Measurements from ENCODE around the gene DAB2IP.
A peak's percentile ranks its signal among the peaks of the same experiment; 100 is the strongest.

Gene DAB2IP

DNA sequence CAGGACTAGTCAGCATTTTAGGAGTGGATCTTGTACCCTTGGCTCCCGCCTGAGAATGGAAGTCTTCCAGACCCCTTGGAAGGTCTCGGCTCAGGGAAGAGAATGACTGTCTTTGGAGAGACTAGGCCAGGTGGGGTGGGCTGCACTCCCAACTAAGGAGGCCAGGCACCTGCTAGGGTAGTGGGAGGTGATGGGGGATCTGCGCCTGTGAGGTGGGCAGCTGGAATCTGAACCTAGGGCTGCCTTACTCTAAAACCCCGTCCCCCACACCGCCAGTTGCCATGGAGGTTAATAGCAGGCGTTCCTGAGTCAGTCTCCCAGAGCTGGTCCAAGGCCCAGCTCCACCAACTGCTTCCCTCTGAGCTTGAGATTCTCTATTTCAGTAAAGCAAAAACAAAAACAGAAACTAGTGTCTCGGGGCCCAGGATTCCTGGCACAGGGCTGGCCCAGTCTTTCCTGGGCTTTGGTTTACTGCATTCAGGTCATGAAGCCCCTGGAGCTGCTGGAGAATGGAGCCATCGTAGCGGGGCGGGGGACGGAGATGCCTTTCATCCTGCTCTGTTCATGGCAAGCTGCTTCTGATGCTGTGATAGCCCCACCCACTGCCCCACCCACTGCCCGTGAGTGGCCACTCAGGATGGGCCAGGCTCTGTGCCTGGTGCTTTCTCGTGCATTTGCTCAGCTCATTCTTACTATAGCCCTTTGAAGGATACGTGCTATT lies 57.5 kb downstream of the DAB2IP start:
- peak in 25 of 42 donors; percentile 24 to 78 (median 49) for DNase-seq
- intact Hi-C loops (cut with DNase I), result no loop called here

DNA sequence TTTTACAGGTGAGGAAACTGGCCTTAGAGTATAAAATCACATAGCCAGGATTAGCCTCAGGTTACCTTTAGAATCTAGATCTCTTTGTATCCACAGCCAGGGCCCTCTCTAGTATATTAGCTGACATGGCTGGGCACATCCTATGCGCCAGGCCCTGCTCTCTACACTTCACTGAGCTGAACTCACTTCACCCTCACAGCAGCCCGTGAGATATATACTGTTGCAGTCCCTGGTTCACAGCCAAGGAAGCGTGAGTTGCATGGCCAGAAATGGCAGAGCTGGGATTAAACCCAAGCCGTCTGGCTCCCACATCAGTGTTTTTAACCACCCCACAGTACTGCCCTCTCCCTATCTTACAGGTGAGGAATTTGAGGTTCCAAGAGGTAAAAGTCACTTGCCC lies 58.4 kb downstream of the DAB2IP start:
- no peak for DNase-seq
- intact Hi-C loops (cut with DNase I), result no loop called here

DNA sequence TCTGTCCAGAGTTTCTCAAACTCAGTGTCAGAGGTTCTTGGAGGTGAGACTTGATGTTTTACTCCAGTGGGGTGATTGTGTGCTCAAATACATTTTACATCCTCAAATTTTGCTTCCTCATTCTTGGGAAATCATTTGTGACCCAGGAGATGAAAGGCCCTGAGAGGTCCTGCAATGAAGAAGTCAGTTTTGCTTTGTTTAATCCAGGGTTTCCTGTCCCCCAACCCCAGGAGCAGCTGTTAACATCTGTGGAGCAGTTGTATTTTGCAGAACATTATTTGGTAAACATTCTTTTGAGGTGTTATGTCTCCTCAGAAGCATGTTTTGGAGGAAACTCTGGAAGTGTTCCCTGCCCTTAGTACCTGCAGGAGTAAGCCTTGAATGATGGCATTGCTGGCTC lies 59.8 kb downstream of the DAB2IP start:
- DNase-seq, result no peak
- intact Hi-C loops (cut with DNase I), result no loop called here

DNA sequence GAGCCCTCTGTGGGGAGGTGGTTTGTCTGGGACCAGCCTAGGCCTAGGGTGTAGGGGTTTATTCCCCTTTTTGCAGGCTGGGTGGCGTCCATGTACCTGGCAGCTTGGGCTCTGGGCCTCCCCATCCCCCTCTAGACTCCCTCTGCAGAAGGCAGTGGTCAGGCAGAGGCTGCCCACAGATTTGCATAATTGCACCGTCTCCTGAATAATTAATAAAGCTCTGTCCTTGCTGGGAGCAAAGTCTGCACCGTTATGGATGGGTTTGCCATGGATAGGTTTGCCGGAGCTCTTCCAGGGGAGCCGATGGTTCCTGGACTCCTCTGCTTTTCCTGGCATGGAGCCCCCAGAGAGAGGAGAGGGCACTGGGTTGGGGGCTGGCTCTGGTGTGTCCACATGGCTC lies 60.4 kb downstream of the DAB2IP start:
- no peak for DNase-seq
- intact Hi-C loops (cut with DNase I), result no loop called here

DNA sequence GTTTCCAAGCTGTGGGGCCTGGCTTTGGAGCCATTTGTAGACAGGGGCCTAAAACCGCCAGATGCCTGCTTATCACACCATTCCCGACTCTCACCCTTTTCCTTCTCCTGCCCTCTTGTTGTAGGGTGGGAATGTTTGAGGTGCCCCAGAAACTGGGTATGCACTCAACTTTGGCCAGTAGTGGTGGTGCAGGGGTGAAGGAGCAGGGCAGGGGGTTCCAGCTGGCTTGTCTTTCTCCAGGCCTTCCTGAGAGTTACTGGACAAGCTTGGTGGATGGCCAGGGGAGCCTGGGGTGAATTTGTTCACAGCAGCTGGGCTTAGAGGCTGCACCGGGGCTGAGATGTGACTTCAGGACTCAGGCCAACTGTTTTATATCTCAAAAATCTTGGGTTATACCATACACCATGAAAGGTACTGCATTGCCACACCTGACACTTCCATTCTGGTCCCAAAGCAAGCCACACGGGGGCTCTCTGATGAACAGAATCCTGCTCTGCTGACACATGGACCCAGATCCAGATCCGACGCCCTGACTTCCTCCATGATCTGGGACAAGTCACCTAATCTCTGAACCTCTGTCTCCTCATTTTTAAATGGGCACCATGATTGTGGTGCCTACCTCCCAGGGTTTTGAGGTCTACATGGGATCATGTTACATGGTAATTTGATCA lies 62.1 kb downstream of the DAB2IP start:
- peak in 7 of 42 donors; percentile 31 to 57 (median 34) for DNase-seq
- intact Hi-C loops (cut with DNase I), result no loop called here

DNA sequence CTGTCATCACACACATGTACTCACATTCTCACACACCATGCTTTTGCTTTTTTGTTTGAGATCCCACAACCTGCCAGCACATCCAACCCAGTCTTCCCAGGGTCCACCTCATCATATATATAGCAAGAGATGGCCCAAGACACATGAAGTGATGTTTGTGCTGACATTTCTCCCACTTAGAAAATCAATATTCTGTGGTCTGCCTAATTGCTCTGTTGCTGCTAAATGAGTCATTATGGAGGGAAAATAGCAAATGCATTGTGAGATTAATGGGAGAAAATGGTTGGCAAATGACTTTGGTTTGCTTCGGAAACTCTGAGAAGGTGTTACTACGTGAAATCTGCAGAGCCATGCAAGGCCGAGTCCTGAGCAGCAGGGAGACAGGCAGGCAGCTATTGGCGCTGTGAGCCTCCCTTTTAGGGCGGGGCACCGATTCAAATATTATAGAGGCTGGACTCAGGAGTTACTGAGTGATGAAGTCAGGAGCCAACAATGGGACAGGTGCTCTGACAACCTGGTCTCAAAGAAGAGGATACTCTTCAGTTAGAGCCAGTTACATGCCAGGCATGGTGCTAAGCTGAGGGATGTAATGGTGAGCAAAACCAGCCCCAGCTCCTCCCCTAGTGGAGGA lies 62.8 kb downstream of the DAB2IP start:
- DNase-seq, result no peak
- intact Hi-C loops (cut with DNase I), result no loop called here

DNA sequence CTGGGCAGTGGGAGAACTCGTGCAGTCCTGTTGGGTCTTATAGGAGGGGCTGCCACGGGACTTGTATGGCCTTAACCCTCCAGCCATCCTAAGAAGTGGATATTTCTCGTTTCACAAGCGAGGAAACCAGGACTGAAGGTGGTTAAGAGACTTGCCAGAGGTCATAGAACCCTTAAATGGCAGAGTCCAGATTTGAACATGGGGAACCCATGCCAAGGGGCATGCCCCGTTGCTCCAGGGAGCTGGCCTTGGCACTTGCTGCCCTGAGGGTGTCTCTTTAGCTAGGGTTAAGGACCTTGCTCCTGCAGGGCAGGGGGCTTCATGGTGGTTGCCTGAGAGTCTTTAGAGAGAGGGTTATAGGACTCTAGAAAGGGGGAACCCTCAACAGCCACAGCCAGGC lies 63.4 kb downstream of the DAB2IP start:
- intact Hi-C loops (cut with DNase I), result no loop called here
- no peak for DNase-seq

DNA sequence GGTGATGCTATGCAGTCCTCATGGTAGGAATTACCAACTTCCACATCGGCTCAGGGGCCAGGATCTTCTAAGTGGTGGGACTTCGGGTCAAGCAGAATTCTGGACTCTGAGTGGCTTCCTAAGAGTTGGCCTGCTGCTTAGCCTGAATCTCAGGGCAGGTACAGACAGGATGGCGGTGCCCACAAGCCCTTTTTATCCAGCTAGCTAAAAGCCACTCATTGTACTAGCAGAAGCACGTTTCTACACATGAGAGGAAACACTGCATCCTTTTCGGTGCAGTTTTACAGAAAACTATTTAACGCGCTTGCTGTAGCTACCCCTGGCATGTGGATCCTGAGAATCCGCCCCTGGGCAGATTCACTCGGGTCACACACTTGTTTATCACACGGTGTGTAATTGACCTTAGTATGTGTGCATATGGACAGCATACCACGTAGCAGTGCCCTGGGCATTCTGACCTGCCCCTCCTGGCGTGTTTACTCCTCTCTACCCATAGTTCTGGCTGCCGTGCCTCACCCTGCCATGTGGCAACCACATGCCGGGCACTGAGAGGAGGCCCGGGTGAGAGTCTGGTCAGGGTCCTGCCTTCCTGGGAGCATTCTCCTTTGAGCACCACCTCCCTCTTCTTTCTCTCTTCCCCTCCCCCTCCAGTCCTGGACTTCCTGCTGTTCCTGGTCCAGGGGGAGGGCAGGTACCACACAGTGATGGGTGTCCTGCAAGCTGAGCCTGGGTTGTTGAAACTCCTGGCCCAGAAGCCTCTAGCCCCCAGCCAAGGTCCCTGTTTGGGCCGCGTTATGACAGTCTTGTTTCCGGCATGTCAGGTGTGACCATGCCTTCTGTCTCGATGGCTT lies 65.9 kb downstream of the DAB2IP start:
- DNase-seq, result no peak
- intact Hi-C loops (cut with DNase I), result no loop called here

DNA sequence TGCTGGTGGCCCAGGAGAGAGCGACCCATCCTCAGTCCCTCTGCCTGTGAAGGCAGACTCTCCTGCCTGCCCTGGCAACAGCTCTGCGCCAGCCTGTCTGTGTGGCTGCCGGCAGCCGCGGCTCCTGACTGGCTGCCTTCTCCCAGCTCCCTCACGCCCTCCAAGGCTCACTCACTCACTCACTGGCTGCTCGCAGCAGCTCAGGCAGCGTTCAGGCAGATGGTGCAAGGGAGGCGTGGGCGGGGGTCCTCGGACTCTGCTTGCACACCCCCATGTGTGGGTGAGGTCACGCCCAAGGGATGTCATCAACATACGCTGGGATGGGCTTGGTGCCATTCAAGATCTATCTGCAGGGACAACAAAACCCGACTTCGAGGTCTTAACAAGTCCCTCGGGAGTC lies 66.7 kb downstream of the DAB2IP start:
- peak; percentile 50 to 89 (median 74) for DNase-seq
- intact Hi-C loops (cut with DNase I), result no loop called here

DNA sequence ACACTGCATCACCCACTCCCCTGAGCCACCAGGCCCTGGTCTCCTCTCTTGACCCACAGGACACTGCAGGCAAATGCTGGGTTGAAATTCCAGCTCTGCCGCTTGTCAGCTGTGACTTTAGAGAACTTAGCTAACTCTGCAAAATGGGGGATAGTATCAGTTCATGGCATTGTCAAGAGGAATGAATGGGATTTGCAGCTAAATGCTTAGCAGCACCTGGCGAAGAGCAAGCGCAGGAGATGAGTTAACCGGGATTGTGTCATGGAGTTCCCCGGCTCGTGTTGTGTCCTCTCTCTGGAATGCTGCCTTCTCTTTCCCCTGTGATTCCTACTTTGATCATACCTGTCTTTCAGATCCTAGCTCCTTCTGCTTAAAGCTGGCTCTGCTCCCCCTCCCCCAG lies 67.1 kb downstream of the DAB2IP start:
- intact Hi-C loops (cut with DNase I), result no loop called here
- peak in 5 of 42 donors; percentile 36 to 50 (median 40) for DNase-seq

DNA sequence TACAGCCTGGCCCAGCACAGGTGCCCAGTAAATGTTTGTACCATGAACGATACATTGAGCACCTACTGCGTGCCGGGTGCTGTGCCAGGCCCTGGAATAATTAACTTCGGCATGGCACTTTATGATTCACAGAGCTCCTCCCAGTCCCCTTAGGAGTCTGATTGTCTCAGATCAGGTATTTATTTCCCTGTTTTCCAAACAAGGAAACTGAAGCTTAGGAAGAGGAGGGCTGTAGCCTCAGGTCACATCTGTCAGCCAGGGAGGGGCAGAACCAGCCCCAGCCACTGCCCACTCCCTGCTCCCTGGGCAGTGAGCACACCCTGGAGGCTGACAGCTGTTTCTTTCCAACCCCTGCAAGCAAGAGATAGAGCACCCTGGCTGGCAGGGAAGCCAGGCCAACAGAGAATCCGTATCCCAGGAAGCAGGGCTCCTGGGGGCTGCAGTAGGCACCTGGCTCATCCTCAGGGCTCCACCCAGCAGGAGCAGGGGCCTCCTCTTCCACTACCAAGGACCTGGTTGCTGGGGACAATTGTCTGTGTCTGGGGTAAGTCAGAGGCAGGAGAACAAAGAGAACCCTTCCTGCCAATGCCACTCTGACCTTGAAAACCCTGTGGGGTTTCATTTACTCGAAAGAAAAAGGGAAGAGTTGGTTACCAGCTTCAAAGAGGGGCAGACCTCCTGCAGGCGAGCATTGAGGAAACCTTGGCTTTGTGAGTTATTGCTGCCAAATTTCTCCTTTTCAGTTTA lies 69.0 kb downstream of the DAB2IP start:
- intact Hi-C loops (cut with DNase I), result no loop called here
- DNase-seq, result no peak

DNA sequence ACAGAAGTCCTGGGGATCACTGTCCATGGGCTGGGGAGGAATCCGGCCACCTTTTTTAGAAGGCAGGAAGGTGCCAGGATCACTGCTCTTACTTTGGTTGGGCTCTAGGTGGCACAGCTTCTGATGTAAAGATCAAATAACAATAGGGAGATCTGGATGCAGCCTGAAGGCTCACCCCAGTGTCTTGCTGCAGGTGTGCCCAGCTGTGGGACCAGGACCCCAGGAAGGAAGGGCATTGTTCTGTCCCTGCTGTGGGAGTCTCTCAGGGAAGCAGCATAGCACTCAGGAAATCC lies 69.6 kb downstream of the DAB2IP start:
- peak in 3 of 42 donors; percentile 31 to 53 (median 35) for DNase-seq
- intact Hi-C loops (cut with DNase I), result no loop called here

DNA sequence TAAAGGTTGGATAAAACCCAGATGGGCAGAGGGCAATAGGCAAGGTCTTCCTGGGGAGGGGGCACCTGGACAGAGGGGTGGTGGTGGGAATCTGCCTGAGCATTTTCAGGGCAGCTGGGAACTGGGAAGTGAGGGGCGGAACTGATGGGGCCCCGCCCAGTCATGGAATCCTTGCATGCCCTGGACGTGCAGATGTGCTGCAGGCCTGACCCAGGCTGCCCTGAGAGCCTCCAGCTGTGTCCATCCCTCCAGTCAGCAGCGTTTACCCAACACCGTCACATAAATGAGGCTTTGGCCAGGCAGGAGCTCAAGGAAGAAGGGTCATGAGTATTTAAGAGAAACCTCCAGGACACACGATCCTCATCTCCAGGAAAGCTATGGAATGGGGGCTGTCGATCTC lies 70.3 kb downstream of the DAB2IP start:
- intact Hi-C loops (cut with DNase I), result no loop called here

DNA sequence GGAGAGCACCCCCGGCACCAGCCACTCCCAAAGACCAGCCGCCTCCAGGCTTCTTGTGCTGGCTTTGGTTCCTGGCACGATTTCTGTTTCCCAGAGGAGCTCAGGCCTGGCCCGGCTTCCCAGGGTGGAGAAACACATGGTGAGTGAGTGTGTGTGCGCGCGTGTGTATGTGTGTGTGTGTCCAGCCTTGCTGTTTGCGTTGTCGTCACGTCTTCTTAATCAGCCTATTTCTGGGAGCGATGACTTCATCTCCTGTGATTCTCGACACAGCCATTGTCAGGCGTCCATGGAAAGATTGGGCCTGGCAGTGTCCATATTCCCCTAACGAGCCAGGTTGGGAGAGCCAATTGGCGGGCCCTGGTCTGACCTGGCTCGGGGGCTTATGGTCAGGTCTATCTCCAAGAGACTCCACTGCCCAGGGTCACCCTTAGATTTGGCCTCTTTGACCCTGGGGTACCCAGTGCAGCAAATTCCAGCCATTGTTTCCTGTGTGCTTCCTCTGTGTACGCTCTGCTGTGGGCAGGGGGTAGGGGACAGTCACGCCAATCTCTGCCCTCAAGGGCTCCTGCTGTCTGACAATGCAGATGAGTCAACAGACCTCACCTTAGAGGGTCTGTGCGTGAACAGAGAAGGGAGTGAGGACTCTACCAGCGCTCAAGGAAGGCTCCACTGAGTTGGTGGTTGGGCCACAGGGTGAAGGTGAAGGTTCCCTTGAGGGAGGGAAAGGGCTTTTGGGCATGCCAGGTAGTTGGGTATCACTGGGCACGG lies 73.8 kb downstream of the DAB2IP start:
- intact Hi-C loops (cut with DNase I), result no loop called here
- peak in 34 of 42 donors; percentile 44 to 83 (median 64) for DNase-seq

More for the DNA sequence above, 70.3 kb downstream of the DAB2IP start:
- no peak for DNase-seq

DNA sequence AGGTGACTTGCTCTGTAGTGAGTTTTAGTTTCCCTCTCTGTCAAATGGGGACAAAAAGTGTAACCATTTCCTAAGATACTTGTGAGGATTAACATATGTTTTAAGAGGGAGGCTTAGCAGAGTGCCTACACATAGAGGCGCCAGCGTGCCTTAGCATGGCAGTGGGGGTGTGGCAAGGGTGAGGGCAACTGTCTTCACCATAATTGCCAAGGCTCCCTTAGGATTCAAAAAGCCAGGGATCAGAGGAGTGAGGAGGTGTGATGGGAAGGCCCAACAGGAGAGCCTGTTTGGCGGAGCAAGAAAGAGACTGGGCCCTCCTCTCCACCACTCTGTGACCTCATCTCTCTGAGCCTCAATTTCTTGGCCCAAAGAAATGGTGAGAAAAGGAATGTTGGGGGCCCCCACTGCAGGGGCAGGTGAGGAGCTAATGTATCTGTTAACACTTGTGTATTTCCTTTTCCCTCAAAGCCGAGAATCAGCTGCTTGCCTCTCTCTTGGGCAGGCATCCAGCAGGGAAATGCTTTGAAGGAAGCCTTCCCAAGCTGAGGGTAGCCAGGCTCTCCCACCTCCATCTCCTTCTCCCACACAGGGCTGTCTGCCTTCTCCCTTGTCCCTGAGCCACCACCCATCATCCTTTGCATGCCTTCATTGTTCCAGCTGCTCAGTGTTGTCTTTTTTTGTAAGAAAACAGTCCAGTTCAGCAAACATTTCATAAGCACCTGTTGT lies 76.0 kb downstream of the DAB2IP start:
- peak in 1 of 42 donors; percentile 54 for DNase-seq
- intact Hi-C loops (cut with DNase I), result no loop called here

DNA sequence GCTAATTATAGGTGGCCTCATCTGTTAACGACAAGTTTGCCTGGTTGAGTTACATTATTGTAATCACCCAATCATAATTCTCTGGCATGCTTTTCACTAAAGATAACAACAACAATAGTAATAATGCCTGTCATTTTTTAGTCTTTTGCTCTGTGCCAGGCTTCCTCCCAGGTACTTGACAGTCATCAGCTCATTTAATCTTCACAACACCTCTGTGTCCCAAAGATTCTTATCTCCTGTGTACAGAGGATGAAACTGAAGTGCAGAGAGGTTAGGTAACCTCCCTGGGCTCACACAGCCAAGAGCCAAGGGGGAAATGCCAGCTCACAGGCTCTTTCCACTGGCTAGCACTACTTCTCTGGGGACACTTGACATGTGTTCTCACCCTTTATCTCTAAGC lies 77.5 kb downstream of the DAB2IP start:
- intact Hi-C loops (cut with DNase I), result no loop called here
- no peak for DNase-seq

DNA sequence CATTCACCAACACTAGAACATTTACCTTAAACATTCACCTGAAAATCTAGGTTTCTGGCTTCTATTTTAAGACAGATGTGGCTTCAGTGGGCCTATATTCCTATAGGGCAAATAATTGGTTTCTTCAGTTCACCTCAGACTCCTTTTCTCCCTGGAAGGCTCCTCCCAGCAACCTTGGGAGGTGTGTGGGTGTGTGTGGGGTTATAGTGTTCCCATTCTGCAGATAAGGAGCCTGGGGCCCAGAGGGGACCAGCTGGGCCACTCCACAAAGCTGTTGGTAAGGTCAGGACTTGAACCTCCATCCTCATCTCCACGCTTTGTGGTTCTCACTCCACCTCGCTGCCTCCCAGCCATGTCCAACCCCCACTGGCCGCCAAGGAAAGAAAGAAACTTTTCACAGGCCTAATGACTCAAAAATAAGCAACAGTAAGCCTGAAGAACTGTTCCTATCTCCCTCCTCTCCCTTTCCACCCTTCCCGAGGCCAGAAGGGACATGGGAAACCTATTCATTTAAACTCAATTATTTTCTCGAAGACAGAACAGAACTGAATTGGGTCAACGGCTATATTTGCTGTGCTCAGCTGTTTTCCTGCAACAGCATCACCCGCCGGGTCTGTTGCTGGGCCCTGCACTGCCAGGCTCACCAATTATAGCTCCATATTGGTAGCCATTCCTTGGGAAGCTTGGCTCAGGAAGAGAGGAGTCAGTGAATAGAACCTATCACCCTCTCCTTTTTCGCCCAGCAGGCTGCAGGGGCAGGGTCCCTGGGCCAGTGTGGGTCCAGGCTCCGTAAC lies 78.5 kb downstream of the DAB2IP start:
- intact Hi-C loops (cut with DNase I), result no loop called here

More for the DNA sequence above, 78.5 kb downstream of the DAB2IP start:
- peak in 1 of 42 donors; percentile 42 for DNase-seq
